ENCODE results near the gene EYS. TPM values are rescaled to one million over a fixed set of nuclear protein-coding genes. Genes with fewer than 3 reads are reported as not detected.
"Not testable (repeated sequence)": the region's sequence is repeated elsewhere in the genome, so short reads cannot be mapped to it uniquely, and the experiment has no call there.

EYS gene
- total RNA-seq, 2 experiments from 2014 or later = not detected

- no peak for DNase-seq
- Mint-ChIP-seq H3K36me3 (ENCODE audit: low read depth) (no peaks in the 10 kb centered on the region), H3K4me1 (ENCODE audit: low read depth) (no peaks in the 10 kb centered on the region), H3K4me3 (no peak overlapping the region), H3K27me3 (ENCODE audit: low read depth) (no peaks in the 10 kb centered on the region), H3K27ac (no peak overlapping the region), H3K9me3 (no peaks in the 10 kb centered on the region)
- CTCF ChIA-PET = no interaction called here
- intact Hi-C loops (cut with micrococcal nuclease) = no loop called here
These were observed 1665.7 kb downstream of the EYS start for GRCh38 chr6:64041373-64041772.

GRCh38 chr6:64040113-64040512 is 1666.9 kb downstream of the EYS start:
- Mint-ChIP-seq H3K4me3 (no peak overlapping the region), H3K9me3 (no peaks in the 10 kb centered on the region), H3K27me3 (ENCODE audit: low read depth) (no peaks in the 10 kb centered on the region), H3K36me3 (ENCODE audit: low read depth) (no peaks in the 10 kb centered on the region), H3K4me1 (ENCODE audit: low read depth) (no peaks in the 10 kb centered on the region), H3K27ac (no peak overlapping the region)
- CTCF ChIA-PET = no interaction called here
- no peak for DNase-seq
- intact Hi-C loops (cut with micrococcal nuclease) = no loop called here

DNA sequence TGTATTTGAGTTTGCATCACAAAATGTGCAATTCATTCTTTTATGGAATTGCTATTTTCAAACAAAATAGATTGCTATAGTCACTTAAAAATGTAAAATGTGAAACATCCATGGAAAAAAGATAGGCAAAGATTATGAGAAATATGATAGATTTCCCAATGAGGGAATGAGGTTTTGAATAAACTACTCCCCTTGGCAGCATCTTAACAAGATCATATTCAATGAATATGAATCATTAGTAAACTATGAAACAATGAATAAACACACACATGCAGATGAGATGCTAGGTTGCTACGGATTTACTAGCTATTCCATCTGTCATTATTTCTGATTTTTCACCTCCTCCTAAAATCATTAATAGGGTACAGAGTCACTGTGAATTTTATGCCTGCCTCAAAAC is 1669.6 kb downstream of the EYS start:
- H3K27me3 Mint-ChIP-seq (ENCODE audit: low read depth) = no peaks in the 10 kb centered on the region
- H3K27ac Mint-ChIP-seq = no peak overlapping the region
- H3K4me3 Mint-ChIP-seq = no peak overlapping the region
- no peak for DNase-seq
- H3K4me1 Mint-ChIP-seq (ENCODE audit: low read depth) = no peaks in the 10 kb centered on the region
- CTCF ChIA-PET = no interaction called here
- no peaks in the 10 kb centered on the region for H3K36me3 Mint-ChIP-seq (ENCODE audit: low read depth)
- intact Hi-C loops (cut with micrococcal nuclease) = no loop called here
- H3K9me3 Mint-ChIP-seq = no peaks in the 10 kb centered on the region

- Mint-ChIP-seq H3K27ac (no peak overlapping the region), H3K4me1 (ENCODE audit: low read depth) (no peaks in the 10 kb centered on the region), H3K9me3 (no peaks in the 10 kb centered on the region), H3K4me3 (no peak overlapping the region), H3K36me3 (ENCODE audit: low read depth) (no peaks in the 10 kb centered on the region), H3K27me3 (ENCODE audit: low read depth) (no peaks in the 10 kb centered on the region)
- CTCF ChIA-PET = no interaction called here
- intact Hi-C loops (cut with micrococcal nuclease) = no loop called here
- no peak for DNase-seq
These were observed 1671.9 kb downstream of the EYS start for GRCh38 chr6:64034910-64035655.

GRCh38 chr6:64034291-64034690 is 1672.7 kb downstream of the EYS start:
- intact Hi-C loops (cut with micrococcal nuclease) = no loop called here
- DNase-seq = no peak
- Mint-ChIP-seq H3K27ac (no peak overlapping the region), H3K4me1 (ENCODE audit: low read depth) (no peaks in the 10 kb centered on the region), H3K27me3 (ENCODE audit: low read depth) (no peaks in the 10 kb centered on the region), H3K9me3 (peaks cover 3% of the 10 kb centered on the region), H3K4me3 (no peak overlapping the region), H3K36me3 (ENCODE audit: low read depth) (no peaks in the 10 kb centered on the region)
- CTCF ChIA-PET = no interaction called here

DNA sequence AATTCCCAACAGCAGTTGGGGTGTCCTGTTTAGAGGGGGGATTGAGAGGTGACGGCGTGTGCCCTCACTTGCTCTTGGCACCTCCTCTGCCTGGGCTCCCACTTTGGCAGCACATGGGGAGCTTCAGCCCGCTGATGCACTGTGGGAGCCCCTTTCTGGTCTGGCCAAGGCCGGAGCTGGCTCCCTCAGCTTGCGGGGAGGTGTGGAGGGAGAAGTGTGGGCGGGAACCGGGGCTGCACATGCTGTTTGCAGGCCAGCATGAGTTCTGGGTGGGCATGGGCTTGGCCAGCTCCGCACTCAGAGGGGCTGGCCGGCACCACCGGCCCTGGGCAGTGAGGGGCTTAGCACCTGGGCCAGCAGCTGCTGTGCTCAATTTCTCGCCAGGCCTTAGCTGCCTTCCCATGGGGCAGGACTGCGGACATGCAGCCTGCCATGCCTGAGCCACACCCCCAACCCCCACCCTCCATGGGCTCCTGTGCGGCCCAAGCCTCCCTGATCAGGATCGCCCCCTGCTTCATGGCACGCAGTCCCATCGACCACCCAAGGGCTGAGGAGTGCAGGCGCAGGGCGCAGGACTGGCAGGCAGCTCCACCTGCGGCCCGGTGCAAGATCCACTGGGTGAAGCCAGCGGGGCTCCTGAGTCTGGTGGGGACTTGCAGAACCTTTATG is 1675.9 kb downstream of the EYS start:
- H3K4me1 Mint-ChIP-seq (ENCODE audit: low read depth); H3K4me3 Mint-ChIP-seq; intact Hi-C loops (cut with micrococcal nuclease); CTCF ChIA-PET; H3K27me3 Mint-ChIP-seq (ENCODE audit: low read depth); H3K36me3 Mint-ChIP-seq (ENCODE audit: low read depth); H3K27ac Mint-ChIP-seq; H3K9me3 Mint-ChIP-seq; DNase-seq: not testable (repeated sequence)

DNA sequence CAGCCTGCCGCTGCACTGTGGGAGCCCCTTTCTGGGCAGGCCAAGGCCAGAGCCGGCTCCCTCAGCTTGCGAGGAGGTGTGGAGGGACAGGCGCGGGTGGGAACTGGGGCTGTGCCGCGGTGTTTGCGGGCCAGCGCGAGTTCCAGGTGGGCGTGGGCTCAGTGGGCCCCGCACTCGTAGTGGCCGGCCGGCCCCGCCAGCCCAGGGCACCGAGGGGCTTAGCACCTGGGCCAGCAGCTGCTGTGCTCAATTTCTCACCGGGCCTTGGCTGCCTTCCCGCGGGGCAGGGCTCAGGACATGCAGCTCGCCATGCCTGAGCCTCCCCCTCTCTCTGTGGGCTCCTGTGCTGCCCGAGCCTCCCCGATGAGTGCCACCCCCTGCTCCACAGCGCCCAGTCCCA is 1683.3 kb downstream of the EYS start:
- CTCF ChIA-PET = no interaction called here
- Mint-ChIP-seq H3K4me1 (ENCODE audit: low read depth) (no peaks in the 10 kb centered on the region), H3K27me3 (ENCODE audit: low read depth) (no peaks in the 10 kb centered on the region), H3K27ac (no peak overlapping the region), H3K4me3 (no peak overlapping the region), H3K36me3 (ENCODE audit: low read depth) (no peaks in the 10 kb centered on the region), H3K9me3 (no peaks in the 10 kb centered on the region)
- intact Hi-C loops (cut with micrococcal nuclease) = no loop called here
- DNase-seq = no peak

DNA sequence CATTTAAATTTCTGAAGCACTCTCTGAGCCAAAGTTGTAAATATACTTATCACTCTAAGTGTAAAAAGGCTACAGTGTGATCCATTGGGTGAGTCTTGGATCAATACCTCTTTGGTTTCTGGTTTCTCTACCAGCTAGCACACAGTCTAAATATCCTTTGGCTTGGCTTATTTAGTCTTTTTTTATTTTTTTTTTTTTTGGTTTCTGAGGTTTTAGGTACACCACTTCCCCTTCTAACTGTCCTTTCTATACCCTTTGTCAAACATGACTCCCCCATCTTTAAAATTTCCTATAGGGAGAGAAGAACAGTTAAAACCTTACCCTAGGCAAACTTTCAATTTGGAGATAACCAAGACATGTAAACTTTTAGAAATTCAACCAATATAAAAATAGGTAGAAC is 1692.4 kb downstream of the EYS start:
- no peak overlapping the region for H3K27ac Mint-ChIP-seq
- intact Hi-C loops (cut with micrococcal nuclease) = no loop called here

GRCh38 chr6:64013011-64013410 is 1694.0 kb downstream of the EYS start:
- CTCF ChIA-PET = no interaction called here
- H3K4me3 Mint-ChIP-seq = no peak overlapping the region
- no peak for DNase-seq
- no peak overlapping the region for H3K27ac Mint-ChIP-seq
- H3K27me3 Mint-ChIP-seq (ENCODE audit: low read depth) = no peaks in the 10 kb centered on the region
- intact Hi-C loops (cut with micrococcal nuclease) = no loop called here
- no peaks in the 10 kb centered on the region for H3K4me1 Mint-ChIP-seq (ENCODE audit: low read depth)
- H3K36me3 Mint-ChIP-seq (ENCODE audit: low read depth) = no peaks in the 10 kb centered on the region
- H3K9me3 Mint-ChIP-seq = peaks cover 3% of the 10 kb centered on the region

More for the DNA sequence above, 1692.4 kb downstream of the EYS start:
- no peak for DNase-seq
- no peaks in the 10 kb centered on the region for H3K36me3 Mint-ChIP-seq (ENCODE audit: low read depth)
- CTCF ChIA-PET = no interaction called here
- no peaks in the 10 kb centered on the region for H3K27me3 Mint-ChIP-seq (ENCODE audit: low read depth)
- no peaks in the 10 kb centered on the region for H3K4me1 Mint-ChIP-seq (ENCODE audit: low read depth)
- peaks cover 2% of the 10 kb centered on the region for H3K9me3 Mint-ChIP-seq
- H3K4me3 Mint-ChIP-seq = no peak overlapping the region

DNA sequence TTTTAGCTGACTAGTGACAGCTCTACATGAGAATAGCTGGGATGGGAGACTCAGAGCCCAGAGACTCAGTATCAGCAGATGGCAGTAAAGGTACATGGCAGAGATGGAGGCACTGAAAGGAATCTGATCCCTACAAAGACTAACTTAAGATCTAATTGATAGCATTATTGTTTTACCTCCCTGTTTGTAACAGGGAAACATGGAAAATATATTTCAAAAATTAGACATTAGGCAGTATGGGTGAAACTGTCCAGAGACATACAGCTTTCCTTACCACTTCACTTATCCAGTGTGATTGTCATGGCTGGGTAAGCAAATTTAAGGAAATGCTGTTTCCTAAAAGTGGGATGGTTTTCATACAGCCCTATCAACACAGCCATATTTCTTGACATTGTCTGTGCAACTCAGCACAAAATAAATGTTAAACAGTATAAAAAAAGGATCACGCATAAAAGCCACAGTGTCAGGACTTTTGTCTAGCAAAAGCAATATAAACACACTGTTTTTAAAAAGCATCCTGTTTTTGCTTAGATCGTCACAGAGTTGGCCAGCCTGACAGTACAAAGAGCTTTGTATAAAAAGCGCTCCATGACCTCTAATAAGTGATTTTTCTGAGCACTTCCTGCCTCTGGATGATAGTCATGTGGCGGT is 1694.5 kb downstream of the EYS start:
- Mint-ChIP-seq H3K27ac (no peak overlapping the region), H3K9me3 (peaks cover 3% of the 10 kb centered on the region), H3K36me3 (ENCODE audit: low read depth) (no peaks in the 10 kb centered on the region), H3K27me3 (ENCODE audit: low read depth) (no peaks in the 10 kb centered on the region), H3K4me3 (no peak overlapping the region), H3K4me1 (ENCODE audit: low read depth) (no peaks in the 10 kb centered on the region)
- DNase-seq = no peak
- intact Hi-C loops (cut with micrococcal nuclease) = no loop called here
- CTCF ChIA-PET = interaction anchor here (0.9 kb wide), 1 partner anchor 318 kb away, joined by 3 read pairs; no protein-coding TSS in a partner anchor

DNA sequence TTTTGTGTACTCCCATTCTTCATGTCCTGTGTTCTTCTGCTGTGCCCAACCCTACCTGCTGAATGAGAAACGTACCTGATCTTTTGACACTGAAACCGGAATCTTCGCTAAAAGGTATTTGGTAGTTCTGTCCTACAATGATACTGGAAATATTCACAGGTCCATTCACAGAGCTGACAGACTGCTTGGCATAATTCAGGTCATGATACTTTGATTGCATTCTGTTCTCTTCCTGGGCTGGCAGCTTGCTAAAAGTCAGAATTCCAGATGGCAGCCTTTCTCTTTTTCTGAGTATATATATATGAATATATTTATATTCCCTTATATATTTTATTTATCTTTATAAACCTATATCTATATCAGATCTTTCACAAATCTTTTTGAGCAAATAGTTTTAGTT is 1696.4 kb downstream of the EYS start:
- H3K36me3 Mint-ChIP-seq (ENCODE audit: low read depth) = no peaks in the 10 kb centered on the region
- intact Hi-C loops (cut with micrococcal nuclease) = no loop called here
- peaks cover 5% of the 10 kb centered on the region for H3K9me3 Mint-ChIP-seq
- no peaks in the 10 kb centered on the region for H3K27me3 Mint-ChIP-seq (ENCODE audit: low read depth)
- H3K27ac Mint-ChIP-seq = no peak overlapping the region
- H3K4me3 Mint-ChIP-seq = no peak overlapping the region
- CTCF ChIA-PET = no interaction called here
- no peaks in the 10 kb centered on the region for H3K4me1 Mint-ChIP-seq (ENCODE audit: low read depth)
- DNase-seq = no peak

DNA sequence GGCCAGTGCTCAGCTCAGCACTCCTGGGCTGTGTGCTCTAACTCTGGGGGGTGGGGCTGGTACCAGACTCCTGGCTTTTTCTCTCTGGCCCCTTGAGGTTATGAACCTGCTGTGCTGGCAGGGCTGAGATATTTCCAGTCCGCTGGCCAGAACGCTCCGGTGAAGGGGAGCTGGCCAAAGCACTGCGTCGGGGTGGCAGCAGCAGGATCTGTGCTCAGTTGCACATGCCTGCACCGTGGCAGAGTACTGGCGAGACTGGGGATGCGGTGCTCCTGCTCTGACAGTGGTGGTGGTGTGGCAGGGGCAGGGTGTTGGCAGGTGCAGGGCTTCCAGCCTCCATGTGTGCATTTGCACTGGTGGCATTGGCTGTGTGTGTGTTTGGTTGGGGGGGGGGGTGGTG is 1697.0 kb downstream of the EYS start:
- H3K4me3 Mint-ChIP-seq = no peak overlapping the region
- peaks cover 5% of the 10 kb centered on the region for H3K9me3 Mint-ChIP-seq
- no peak overlapping the region for H3K27ac Mint-ChIP-seq
- no peaks in the 10 kb centered on the region for H3K27me3 Mint-ChIP-seq (ENCODE audit: low read depth)
- CTCF ChIA-PET = no interaction called here
- H3K4me1 Mint-ChIP-seq (ENCODE audit: low read depth) = no peaks in the 10 kb centered on the region
- no peaks in the 10 kb centered on the region for H3K36me3 Mint-ChIP-seq (ENCODE audit: low read depth)
- no peak for DNase-seq
- intact Hi-C loops (cut with micrococcal nuclease) = no loop called here

- H3K36me3 Mint-ChIP-seq (ENCODE audit: low read depth) = no peaks in the 10 kb centered on the region
- H3K9me3 Mint-ChIP-seq = peaks cover 10% of the 10 kb centered on the region
- H3K27me3 Mint-ChIP-seq (ENCODE audit: low read depth) = no peaks in the 10 kb centered on the region
- H3K4me3 Mint-ChIP-seq = no peak overlapping the region
- intact Hi-C loops (cut with micrococcal nuclease) = no loop called here
- CTCF ChIA-PET = interaction anchor here (0.6 kb wide), 1 partner anchor 142 kb away, joined by 3 read pairs; no protein-coding TSS in a partner anchor
- no peak for DNase-seq
- no peaks in the 10 kb centered on the region for H3K4me1 Mint-ChIP-seq (ENCODE audit: low read depth)
- no peak overlapping the region for H3K27ac Mint-ChIP-seq
These were observed 1700.8 kb downstream of the EYS start for GRCh38 chr6:64006246-64006645.

Measured in activated naive CD4-positive, alpha-beta T cell treated with anti-CD3 and anti-CD28 coated beads for 36 hours (primary cell).